ENCODE results near the gene EPHA2. TPM values are rescaled to one million over a fixed set of nuclear protein-coding genes. Genes with fewer than 3 reads are reported as not detected.
A peak's percentile ranks its signal among the peaks of the same experiment; 100 is the strongest.

EPHA2 gene
- total RNA-seq, 2 experiments from 2014 or later, result 0.08 TPM; not detected in 1

DNA sequence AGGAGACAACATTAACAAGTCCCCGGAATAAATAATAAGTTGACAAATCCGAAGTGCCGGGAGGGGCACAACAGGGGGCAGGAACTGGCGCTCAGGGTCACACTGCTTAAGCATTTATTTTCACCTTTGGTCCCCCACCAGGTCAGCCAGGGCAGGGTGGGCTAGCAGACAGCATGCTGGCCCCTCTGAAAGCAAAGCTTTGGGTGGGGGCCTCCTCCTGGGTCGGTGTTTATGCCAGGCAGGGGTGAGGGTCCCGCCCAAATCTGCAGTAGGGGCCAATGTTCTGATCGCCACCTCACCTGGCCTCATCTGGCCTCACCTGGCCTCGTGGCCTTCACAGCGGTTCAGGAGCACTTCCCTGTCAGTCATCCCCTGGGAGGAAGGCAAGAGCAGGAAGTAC lies 74.2 kb downstream of the EPHA2 start:
- no peaks in the 10 kb centered on the region for H3K9me3 Mint-ChIP-seq
- no peak overlapping the region for H3K27ac Mint-ChIP-seq
- H3K36me3 Mint-ChIP-seq, result no peaks in the 10 kb centered on the region
- no peak for DNase-seq
- no peaks in the 10 kb centered on the region for H3K27me3 Mint-ChIP-seq
- peaks cover 6% of the 10 kb centered on the region for H3K4me1 Mint-ChIP-seq
- H3K4me3 Mint-ChIP-seq, result no peak overlapping the region

DNA sequence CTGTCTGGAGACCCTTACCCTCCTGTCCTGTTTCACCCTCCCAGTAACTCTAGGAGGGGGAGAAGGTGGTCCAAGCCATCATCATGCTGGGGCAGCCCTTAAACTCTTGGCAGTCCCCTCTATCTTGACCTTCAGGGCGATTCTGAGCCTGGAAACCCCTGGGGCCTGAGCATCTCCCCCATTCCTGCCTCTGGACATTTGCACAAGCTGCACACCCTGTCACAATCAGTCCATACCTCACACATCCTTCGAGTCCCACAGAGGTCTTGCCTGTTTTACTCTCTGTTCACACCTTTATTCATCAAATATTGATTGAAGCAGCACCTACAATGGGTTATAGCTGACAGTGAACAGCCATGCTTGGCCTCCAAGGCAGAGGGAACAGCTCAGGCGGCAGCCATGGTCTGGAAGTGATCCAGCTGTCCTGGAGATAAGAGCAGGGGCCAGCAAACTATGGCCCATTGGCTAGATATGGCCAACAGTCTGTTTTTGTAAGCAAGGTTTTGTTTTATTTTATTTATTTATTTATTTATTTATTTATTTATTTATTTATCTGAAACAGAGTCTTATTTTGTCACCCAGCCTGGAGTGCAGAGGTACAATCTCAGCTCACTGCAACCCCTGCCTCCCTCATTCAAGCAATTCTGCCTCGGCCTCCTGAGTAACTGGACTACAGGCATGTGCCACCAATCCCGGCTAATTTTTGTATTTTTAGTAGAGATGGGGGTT lies 75.3 kb downstream of the EPHA2 start:
- no peak overlapping the region for H3K4me3 Mint-ChIP-seq
- no peaks in the 10 kb centered on the region for H3K36me3 Mint-ChIP-seq
- H3K4me1 Mint-ChIP-seq, result peaks cover 6% of the 10 kb centered on the region
- no peaks in the 10 kb centered on the region for H3K27me3 Mint-ChIP-seq
- DNase-seq, result no peak
- no peak overlapping the region for H3K27ac Mint-ChIP-seq
- H3K9me3 Mint-ChIP-seq, result no peaks in the 10 kb centered on the region

DNA sequence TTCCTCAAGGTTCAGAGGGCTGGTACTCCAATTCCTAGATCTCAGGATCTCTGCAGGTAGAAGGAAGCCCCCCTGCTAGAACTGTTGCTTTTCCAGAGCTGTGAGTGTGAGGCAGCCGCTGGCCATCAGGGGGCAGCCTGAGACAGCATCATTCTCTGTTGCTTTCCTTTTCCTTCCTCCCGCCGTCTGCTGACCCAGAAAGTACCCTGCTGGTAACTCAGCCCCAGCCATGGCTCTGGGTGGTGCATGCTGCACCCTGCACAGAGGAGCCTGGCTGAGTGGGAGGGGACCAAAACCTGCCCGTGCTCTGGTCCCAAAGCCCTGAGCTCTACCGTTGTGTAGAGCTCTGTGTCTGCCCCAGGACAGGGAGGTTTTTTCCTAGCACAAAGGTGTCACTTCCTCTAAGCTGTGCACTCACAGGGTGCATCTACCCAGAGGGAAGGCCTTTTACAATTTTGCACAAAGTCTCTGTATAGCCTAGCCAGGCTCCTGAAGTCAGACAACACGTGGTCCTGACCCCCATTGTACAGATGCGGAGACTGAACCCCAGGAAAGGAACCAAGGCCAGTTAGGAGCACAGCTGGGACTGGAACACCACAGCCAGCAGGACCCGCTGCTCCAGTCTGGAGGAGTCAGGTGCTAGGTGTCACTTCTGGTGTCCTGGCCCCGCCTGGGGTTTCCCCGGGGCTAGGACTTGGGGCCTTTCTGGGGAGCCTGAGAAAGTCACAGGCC lies 76.8 kb downstream of the EPHA2 start:
- peak overlapping the region; percentile 55 for H3K4me3 Mint-ChIP-seq
- H3K4me1 Mint-ChIP-seq, result peaks cover 8% of the 10 kb centered on the region

DNA sequence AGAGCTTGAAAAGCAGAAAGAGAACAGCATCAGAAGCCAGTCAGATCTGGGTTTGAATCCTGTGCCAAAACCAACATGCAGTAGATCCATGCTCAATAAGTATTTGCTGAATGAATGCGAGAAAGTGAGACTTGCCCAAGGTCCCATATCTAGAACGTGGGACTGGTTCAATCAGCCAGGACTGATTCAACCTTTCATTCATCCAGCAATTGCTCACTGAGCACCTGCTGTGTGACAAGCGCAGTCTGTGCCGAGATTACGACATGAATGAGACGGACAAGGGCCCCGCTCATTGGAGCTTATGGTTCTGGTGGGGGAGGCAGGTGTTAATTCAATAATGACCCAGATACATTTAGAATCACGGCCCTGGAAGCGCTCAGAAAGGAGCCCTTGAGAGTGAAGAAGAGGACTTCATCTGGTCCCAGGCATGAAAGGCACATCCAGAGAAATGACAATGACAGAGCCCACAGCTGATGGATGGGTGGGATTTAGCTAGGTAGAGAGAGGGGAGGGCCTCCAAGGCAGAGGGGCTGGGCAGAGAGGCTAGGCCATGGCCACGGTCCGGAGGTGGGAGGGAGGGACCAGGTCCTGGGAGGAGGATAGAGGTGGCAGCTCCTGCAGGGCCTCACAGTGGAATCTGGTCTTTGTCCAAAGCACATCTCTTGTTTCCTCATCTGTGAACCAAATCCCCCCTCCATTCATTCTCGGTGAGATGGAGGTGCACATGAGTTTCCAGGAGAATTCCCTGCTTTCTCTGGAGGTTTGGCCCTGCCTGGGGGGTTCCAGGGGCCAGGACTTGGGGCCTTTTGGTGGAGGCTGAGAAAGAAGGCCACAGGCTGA lies 78.2 kb downstream of the EPHA2 start:
- Mint-ChIP-seq H3K36me3 (no peaks in the 10 kb centered on the region), H3K27ac (no peak overlapping the region), H3K4me3 (no peak overlapping the region), H3K4me1 (peaks cover 12% of the 10 kb centered on the region), H3K9me3 (no peaks in the 10 kb centered on the region), H3K27me3 (peaks cover 14% of the 10 kb centered on the region)
- DNase-seq, result no peak

More for the DNA sequence above, 76.8 kb downstream of the EPHA2 start:
- Mint-ChIP-seq H3K9me3 (no peaks in the 10 kb centered on the region), H3K27ac (peak overlapping the region; percentile 63), H3K36me3 (no peaks in the 10 kb centered on the region), H3K27me3 (peaks cover 5% of the 10 kb centered on the region)
- peak; percentile 70 for DNase-seq

DNA sequence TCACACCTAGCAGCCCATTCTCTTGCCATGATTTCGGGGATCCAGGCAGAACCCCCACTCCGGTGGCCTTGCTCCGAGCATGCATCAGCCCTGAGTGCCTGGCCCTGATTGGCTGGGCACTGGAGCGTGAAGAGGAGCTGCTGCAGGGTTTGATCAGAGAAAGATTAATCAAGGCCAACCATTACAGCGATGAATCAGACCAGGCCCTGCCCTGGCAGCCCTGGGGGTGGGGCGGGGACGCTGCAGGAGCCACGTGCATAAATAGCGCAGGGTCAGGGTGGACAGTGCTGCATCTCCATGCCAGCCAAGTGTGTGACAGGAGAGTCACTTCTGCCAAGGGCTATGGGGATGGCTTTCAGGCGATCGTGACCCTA lies 79.0 kb downstream of the EPHA2 start:
- Mint-ChIP-seq H3K9me3 (no peaks in the 10 kb centered on the region), H3K4me1 (peaks cover 15% of the 10 kb centered on the region), H3K27ac (no peak overlapping the region), H3K27me3 (peaks cover 19% of the 10 kb centered on the region), H3K4me3 (no peak overlapping the region), H3K36me3 (no peaks in the 10 kb centered on the region)
- no peak for DNase-seq

DNA sequence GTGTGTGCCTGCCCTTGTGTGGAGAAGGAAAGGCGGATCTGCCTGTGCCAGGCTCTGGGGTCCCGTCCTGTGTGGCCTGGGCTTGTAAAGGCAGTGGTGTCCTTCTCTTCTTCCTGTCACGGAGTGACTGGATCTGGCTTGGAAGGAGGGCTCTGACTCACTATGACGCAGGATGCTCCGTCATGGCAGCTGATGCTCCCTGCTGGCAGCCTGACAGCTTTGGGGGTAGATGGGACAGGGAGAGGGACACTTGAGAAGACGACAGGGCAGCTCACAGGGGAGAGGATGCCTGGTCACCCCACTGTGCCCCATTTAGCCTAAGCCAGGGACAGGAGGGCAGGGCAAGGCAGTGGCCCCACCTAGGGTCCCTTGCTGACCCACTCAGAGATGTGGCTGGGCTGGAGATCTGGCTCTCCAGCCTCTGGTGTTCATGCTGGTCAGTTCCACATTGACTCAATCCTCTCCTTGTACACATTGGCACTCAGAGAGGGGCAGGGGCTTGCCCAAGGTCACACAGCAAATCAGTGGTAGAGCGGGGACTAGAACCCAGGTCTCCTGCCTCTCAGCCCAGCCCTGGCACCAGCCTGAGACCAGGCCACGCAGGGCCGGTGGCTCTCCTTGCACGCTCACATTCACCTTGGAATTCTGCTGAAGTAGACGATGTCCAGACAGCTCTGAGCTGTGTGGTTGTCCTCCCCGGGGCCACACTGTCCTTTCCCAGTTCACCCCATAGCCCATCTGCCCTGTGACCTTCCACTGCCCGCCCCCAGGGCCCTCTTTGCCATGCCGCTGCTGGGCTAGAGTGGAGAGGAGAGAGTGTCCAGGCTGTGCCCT lies 79.6 kb downstream of the EPHA2 start:
- no peak overlapping the region for H3K27ac Mint-ChIP-seq
- H3K4me3 Mint-ChIP-seq, result no peak overlapping the region
- H3K27me3 Mint-ChIP-seq, result peaks cover 23% of the 10 kb centered on the region
- no peaks in the 10 kb centered on the region for H3K36me3 Mint-ChIP-seq
- H3K4me1 Mint-ChIP-seq, result peaks cover 15% of the 10 kb centered on the region
- no peak for DNase-seq
- no peaks in the 10 kb centered on the region for H3K9me3 Mint-ChIP-seq

DNA sequence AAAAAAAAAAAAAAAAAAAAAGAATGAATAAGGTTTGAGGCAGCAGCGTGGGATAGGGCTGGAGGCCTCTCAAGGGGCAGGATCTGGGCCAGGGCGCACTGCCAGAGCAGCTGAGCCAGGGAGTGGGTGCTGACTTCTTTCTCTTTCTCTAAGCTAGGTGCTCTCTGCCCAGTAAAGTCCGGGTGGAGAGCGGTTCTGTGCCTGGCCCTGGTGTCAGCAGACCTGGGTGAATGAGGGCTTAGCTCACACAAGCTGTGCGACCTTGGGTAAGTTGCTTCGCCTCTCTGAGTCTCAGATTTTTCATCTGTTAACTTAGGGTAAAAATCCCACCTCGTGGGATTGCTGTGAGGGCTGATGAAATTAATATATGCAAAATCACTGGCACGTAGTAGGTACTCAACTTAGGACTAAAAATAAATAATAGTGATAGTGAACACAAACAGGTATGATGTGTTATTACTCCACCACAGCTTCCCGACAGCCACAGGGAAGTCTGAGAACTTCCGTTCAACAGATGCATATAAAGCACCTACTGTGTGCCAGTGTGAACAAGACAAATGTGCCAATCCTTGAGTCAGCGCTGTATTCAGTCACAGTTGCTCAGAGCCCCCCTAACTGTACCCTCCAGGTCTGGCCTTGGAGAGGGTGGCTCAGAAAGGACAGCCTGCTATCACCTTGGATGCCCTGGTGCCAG lies 80.4 kb downstream of the EPHA2 start:
- H3K4me3 Mint-ChIP-seq, result no peak overlapping the region
- no peak overlapping the region for H3K27ac Mint-ChIP-seq
- peaks cover 24% of the 10 kb centered on the region for H3K27me3 Mint-ChIP-seq
- peaks cover 15% of the 10 kb centered on the region for H3K4me1 Mint-ChIP-seq
- H3K36me3 Mint-ChIP-seq, result no peaks in the 10 kb centered on the region
- no peak for DNase-seq
- H3K9me3 Mint-ChIP-seq, result no peaks in the 10 kb centered on the region

Other genes starting within 250 kb of the EPHA2 start
- 10 to 100 TPM; 52.3 to 56.1 TPM for gene ZBTB17, start 180.0 kb downstream of the EPHA2 start, total RNA-seq
- not detected for gene SRARP, start 151.8 kb downstream of the EPHA2 start, total RNA-seq
- not detected for gene HSPB7, start 138.0 kb downstream of the EPHA2 start, total RNA-seq
- not detected for gene CLCNKA, start 134.0 kb downstream of the EPHA2 start, total RNA-seq
- not detected for gene CLCNKB, start 112.3 kb downstream of the EPHA2 start, total RNA-seq
- under 1 TPM; 0.34 to 0.45 TPM for gene FAM131C, start 82.4 kb downstream of the EPHA2 start, total RNA-seq
- 1 to 10 TPM; 4.4 to 4.5 TPM for gene ARHGEF19, start 56.6 kb upstream of the EPHA2 start, total RNA-seq
- gene CPLANE2, start 81.1 kb upstream of the EPHA2 start, total RNA-seq, result 1 to 10 TPM; 2.2 to 2.5 TPM
- gene FBXO42, start 196.4 kb upstream of the EPHA2 start, total RNA-seq, result 10 to 100 TPM; 14.6 to 17.7 TPM
- 100 to 1,000 TPM; 190 to 196 TPM for gene SZRD1, start 211.2 kb upstream of the EPHA2 start, total RNA-seq